Measurements from ENCODE around the gene MSH5. TPM values are rescaled to one million over a fixed set of nuclear protein-coding genes. Genes with fewer than 3 reads are reported as not detected.

The MSH5 gene
- total RNA-seq, 1 experiment from 2014 or later, result 43.1 TPM

GRCh38 chr6:31795616-31796298 lies 56.0 kb downstream of the MSH5 start, which contains the start of gene VARS1 (continued):
- TF ChIP-seq STAT6 (CRISPR knock-in tag; conservative IDR thresholded peaks at IDR 0.05; ENCODE audit: low read depth), result no peak
- TF ChIP-seq SOX15 (CRISPR knock-in tag; IDR thresholded peaks at IDR 0.05), result no peak
- TF ChIP-seq ZNF263 (CRISPR knock-in tag; IDR thresholded peaks at IDR 0.05; ENCODE audit: low read depth), result no peak
- no peak for TF ChIP-seq ZNF671 (CRISPR knock-in tag; IDR thresholded peaks at IDR 0.05)
- no peak for TF ChIP-seq ARID4B (CRISPR knock-in tag; IDR thresholded peaks at IDR 0.05; ENCODE audit: borderline replicate concordance)
- TF ChIP-seq ZNF219 (CRISPR knock-in tag; IDR thresholded peaks at IDR 0.05; ENCODE audit: borderline replicate concordance), result no peak
- TF ChIP-seq ATF6 (CRISPR knock-in tag; IDR thresholded peaks at IDR 0.05), result no peak
- TF ChIP-seq NFATC4 (CRISPR knock-in tag; IDR thresholded peaks at IDR 0.05), result no peak
- no peak for TF ChIP-seq FOXJ3 (CRISPR knock-in tag; IDR thresholded peaks at IDR 0.05; ENCODE audit: borderline replicate concordance)
- peak; percentile 79 for TF ChIP-seq GABPB1 (CRISPR knock-in tag; IDR thresholded peaks at IDR 0.05)
- TF ChIP-seq CBFB (CRISPR knock-in tag; IDR thresholded peaks at IDR 0.05; ENCODE audit: low read depth), result no peak
- no peak for TF ChIP-seq TEAD4 (CRISPR knock-in tag; IDR thresholded peaks at IDR 0.05)
- no peak for TF ChIP-seq CDX4 (CRISPR knock-in tag; IDR thresholded peaks at IDR 0.05; ENCODE audit: borderline replicate concordance)
- TF ChIP-seq ZNF138 (CRISPR knock-in tag; conservative IDR thresholded peaks at IDR 0.05), result no peak
- peak; percentile 64; the same call in 1 of the 2 replicates for TF ChIP-seq ETV6 (CRISPR knock-in tag; IDR thresholded peaks at IDR 0.05)
- TF ChIP-seq ZNF317 (CRISPR knock-in tag; IDR thresholded peaks at IDR 0.05; ENCODE audit: borderline replicate concordance, low read depth), result no peak
- no peak for TF ChIP-seq MYBL2 (CRISPR knock-in tag; IDR thresholded peaks at IDR 0.05)
- TF ChIP-seq E2F1 (CRISPR knock-in tag; IDR thresholded peaks at IDR 0.05), result no peak
- no peak for TF ChIP-seq ATF3 (CRISPR knock-in tag; conservative IDR thresholded peaks at IDR 0.05)
- TF ChIP-seq AR (CRISPR knock-in tag; IDR thresholded peaks at IDR 0.05), result no peak
- no peak for TF ChIP-seq TCF7 (CRISPR knock-in tag; IDR thresholded peaks at IDR 0.05; ENCODE audit: low read depth)
- TF ChIP-seq FOXP1 (CRISPR knock-in tag; IDR thresholded peaks at IDR 0.05; ENCODE audit: borderline replicate concordance), result peak; percentile 82; the same call in 1 of the 2 replicates
- no peak for TF ChIP-seq NR2C2 (CRISPR knock-in tag; IDR thresholded peaks at IDR 0.05)
- no peak for TF ChIP-seq ZBTB43 (CRISPR knock-in tag; IDR thresholded peaks at IDR 0.05)

Measured in WTC11 (cell line).